Measurements from ENCODE around the gene MYH7B.

MYH7B gene

DNA sequence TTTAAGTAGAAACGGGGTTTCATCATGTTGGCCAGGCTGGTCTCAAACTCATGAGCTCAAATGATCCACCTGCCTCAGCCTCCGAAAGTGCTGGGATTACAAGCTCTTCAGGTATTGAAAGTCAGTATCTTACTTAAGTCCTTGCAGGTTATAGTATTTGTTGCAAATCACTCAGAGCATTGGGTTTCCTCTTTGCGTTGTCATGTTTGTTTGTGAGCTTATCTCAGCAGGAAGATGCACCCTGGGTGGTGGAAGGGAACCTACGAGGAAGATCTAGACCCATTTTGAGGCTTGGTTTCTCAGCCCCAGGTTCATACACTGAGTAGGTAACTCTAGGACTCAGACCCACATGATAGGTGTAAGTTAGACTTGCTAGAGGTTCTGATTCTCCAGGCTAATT, 18.6 kb downstream of the MYH7B start:
- no peak for DNase-seq (ENCODE audit: low read depth in 2 of 2, low spot score in 1 of 2)

DNA sequence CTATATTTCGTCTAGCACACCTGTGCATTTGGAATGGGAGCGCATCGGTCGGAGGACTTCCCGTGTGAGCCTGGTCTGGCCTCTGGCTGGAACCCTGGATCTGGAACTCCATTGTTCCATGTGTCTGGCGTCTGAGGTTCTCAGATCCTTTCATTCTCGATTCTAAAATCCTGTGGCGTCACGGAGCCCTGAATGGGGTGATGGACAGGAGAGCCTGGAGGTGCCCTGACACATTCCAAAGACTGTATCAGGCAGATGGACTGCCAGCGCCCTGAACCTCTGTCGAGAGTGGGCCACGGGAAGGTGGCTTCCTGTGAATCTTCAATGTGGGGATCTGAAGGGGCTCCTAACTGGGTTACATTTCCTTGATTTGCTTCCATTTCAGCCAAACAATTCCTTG, 20.6 kb downstream of the MYH7B start:
- DNase-seq (ENCODE audit: low read depth in 2 of 2, low spot score in 1 of 2): no peak

DNA sequence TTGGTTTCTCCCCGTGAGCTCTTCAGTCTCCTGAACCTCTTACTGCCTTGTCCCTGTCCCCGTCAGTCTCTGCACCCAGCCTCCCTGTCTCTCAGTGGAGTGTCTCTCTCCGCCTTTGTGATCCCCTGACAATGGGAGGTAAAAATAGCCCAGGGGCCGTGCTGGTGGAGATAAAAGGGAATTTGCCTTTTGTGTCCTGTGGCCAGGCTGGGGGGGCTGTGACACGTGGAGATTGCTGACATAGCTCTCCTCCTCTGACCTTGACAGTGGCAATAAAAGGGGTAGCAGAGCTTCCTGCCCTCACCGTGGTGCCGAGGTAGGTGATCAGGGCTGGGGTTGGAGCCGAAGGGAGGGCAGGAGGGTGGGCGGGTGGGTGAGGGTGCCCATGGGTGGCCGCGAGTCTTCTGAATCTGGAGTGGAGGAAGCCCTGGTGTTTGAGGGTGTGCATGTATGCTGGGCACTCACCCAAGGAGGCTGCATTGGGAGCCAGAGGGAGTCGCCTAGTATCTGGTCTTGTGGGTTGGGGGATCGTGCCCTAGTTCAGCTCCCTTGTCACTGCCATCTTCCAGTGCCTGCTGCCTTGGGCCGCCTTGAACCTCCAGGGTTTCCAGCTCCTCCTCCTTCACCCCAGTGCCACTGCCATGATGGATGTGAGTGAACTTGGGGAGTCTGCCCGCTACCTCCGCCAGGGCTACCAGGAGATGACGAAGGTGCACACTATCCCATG, 21.9 kb downstream of the MYH7B start:
- DNase-seq (ENCODE audit: low read depth in 2 of 2, low spot score in 1 of 2): no peak

DNA sequence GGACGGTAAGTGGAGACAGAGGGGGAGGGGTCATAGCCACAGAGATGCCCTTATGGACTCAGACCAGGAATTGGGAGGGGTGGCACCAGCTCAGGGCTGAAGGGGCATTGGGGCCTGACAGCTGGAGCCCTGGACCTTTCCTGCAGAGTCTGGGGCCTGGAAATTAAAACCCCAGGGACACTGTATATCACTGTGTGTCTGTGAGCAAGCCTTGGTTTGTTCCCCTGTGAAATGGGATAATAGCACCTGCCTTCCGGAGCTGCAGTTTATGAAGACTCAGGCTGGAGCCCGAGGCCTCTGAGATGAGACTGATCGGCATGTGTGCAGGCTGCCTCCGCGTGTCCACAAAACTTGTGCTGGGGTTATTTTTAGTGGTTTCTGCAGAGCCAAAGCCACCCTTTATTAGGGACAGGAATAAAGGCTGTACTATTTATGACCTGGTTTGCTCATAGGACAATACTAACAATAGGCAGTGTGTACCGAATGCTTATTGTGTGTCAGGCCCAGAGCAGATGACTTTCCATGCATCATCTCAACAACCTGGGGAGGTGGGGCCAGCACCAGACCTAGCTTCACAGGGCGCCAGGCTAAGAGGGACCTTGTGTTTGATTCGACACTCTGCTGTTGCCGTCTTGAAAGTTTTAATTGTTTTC, 22.6 kb downstream of the MYH7B start:
- no peak for DNase-seq (ENCODE audit: low read depth in 2 of 2, low spot score in 1 of 2)

DNA sequence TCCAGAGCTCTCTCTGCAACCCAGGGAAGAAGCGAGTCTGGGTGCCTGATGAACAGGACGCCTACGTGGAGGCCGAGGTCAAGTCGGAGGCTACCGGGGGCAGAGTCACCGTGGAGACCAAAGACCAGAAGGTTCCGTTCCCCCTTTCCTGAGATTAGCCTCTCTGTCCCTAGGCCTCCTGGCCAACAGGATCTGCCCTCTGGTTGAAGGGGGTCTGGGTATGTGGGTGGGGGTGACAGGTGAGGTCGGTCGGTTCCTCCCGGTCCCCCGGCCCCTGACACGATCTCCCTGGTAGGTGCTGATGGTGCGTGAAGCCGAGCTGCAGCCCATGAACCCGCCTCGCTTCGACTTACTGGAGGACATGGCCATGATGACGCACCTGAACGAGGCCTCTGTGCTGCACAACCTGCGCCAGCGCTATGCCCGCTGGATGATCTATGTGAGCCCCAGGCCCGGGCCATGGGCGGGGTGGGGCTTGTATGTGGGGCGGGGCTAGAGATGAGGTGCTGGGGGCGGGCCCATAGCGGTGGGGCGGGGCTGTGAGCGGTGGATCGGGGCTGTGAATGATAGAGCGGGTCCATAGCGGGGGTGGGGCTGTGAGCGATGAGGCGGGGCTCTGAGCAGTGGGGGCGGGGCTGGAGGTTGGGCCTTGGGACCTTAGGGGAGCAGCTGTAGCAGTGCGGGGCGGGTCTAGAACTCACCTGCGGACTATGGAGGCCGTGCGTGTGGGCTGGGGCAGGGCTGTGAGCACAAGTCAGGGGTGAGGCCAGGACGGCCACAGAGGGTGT, 23.9 kb downstream of the MYH7B start:
- DNase-seq (ENCODE audit: low read depth in 2 of 2, low spot score in 1 of 2): no peak

DNA sequence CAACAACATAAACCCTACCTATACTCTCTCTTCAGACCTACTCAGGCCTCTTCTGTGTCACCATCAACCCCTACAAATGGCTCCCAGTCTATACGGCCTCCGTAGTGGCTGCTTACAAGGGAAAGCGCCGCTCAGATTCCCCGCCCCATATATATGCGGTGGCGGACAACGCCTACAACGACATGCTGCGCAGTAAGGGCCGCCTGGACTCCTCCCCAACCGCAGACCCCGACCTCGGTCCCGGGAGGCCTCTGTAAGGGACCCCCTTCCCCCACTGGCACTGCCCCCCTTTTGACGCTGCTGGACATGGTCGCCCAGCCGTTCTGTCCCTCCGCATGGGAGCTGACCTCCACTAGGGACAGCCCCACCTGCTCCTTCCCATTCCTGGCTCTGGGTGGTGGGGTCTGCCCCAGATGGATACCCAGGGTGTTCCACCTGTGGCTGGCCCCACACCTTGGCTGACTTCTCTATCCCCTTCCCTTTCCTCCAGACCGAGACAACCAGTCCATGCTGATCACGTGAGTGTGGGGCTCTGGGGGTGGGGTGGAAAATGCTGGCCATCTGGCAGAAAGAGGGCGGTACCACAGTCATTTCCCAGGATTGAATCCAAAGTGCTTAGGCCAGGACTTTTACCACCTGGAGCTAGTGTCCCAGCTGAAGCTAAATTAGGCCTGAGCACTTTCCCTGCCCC, 25.0 kb downstream of the MYH7B start:
- no peak for DNase-seq (ENCODE audit: low read depth in 2 of 2, low spot score in 1 of 2)

DNA sequence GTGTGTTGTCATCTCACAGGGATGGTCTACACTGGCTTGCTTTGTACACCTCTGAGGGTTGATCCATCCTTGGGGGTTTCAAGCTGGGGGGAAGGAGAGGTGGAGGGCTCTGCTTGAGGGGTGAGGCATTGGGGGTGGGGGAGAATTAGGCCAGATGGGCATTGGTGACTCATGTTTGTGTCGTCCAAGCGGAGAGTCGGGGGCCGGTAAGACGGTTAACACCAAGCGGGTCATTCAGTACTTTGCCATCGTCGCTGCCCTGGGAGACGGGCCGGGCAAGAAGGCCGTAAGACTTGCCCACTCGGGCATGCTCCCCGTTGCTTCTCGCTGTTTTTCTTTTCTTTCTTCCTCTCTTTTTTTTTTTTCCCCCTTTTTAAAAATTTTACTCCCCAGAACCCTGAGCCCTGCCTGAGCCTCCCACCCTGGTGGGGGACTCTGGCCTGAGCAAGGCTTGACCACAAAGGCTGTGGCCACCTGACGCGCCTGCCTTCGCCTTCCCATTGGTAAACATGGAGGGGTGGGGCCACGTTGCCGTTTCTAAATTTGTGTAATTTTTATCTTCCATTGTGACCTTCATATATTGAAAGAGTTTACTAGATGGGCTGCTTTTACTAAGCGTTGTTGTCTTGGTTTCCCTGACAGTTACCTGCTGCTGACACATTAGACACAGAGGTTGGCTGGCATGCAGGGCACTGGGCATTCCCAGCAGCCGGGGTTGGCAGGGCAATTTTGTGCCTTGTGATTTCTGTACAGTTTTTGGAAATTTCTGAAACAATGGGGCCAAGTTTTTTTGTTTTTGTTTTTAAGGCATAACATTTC, 26.8 kb downstream of the MYH7B start:
- DNase-seq (ENCODE audit: low read depth in 2 of 2, low spot score in 1 of 2): no peak

DNA sequence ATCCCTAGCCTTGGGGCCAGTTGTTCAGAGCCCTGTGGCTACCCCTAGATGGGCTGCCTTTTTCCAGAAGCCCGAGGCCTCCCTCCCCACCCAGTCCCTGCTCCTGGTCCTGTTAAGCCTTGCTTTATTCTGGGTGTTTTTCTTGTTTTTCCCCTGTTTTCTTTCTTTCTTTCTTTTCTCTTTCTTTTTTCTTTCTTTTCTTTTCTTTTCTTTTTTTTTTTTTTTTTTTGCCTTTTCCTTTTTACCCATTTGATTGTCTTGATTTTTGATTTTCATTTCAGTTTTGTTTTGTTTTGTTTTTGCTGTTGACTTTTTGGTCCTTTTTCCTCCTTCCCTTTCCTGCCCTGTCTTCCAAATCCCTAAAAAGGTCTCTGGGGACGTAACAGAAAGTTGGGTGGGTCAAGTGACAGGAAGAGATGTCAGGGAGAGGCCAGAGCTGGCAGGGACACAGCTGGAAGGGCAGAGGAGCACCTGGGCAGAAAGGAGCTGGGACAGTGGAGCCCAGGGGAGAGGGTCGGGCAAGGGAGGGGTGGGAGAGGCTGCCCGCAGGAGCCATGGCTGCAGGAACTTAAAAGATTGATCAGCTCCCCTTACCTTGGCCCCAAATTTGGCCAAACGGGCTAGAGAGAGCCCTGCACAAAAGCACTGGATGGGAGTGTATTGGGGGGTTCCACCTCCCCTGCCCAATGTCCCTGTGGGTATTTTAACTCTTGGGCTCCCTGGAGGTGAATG, 27.6 kb downstream of the MYH7B start:
- no peak for DNase-seq (ENCODE audit: low read depth in 2 of 2, low spot score in 1 of 2)

DNA sequence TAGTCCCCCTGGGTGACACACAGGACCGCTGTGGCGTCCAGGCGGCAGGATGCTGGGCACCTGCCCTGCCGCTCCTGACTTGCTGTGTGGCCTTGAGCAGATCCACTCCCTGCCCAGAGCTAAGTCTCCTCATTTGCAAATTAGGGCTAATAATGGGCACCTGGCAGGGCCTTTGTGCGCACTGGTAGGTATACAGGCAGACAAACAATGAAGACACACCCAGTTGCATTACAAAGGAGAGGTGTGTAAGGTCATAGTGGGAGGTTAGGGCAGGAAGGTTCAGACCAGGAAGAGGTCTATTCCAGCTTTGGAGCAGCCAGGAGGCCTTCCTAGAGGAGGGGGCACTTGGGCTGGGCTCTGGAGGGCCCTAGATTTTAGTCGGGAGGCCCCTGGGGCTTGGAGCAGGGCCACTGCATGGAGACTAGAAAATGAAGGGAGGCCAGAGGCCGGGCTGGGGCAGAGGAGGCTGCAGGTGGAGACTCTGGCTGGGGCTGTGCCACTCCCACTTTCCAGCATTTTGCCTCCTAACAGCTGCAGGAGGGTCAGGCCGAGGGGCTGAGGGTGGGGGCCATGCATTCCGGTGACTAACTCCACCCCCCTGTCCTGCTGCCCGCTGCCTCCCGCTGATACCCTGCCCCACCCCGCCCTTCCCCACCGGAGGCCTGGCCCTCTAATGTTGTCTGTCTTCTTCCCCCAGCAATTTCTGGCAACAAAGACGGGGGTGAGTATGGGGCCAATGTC, 28.5 kb downstream of the MYH7B start:
- DNase-seq (ENCODE audit: low read depth in 2 of 2, low spot score in 1 of 2): no peak

DNA sequence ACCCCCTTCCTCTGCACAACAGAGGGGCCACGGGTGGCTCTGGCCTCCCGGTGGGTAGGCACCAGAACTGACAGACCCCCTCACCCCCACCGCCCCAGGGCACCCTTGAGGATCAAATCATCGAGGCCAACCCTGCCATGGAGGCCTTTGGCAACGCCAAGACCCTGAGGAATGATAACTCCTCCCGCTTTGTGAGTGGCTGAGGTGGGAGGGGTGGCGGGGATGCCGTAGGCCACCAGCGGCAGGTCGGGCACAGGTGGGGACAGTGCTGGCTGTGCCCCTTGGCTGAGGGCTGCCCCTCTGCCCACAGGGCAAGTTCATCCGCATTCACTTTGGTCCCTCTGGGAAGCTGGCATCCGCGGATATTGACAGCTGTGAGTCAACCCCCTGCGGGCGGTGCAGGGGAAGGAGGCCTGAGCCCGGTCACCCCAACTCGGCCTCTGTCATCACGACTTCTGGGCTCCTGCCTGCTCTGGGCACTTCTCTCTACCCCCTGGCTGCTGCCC, 29.1 kb downstream of the MYH7B start:
- no peak for DNase-seq (ENCODE audit: low read depth in 2 of 2, low spot score in 1 of 2)

DNA sequence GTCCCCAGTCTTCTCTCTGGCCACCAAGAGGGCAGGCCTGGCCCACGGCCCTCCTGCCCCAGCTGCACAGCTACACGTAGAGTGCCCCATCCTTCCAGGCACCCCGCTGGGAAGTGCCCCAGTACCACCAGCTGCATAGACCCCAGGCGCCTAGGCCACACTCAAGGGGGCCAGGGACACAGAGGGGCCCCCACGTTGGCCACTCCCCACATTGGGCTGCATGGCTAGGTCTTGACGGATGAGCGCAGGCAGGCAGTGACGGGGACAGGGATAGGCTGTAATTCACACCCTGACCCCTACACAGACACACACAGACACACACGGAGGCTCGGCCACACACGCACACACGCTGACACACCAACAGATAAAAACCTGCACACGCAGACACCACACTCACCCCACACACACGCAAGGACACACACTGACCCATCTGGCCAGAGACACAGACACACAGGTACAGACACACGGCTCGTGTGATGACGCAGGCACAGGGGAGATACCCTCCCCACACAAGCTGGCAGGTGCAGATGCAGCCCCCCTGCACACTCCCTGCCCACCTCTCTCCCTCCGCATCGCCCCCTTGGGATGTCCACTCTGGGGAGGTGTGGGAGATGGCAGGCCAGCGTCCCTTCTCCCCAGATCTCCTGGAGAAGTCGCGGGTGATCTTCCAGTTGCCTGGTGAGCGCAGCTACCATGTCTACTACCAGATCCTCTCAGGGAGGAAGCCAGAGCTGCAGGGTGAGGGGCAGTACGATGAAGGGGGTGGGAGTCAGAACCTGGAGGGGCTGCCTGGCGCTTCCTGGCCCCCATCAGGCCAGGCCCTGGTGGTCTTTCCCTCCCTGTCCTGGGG, 30.0 kb downstream of the MYH7B start:
- no peak for DNase-seq (ENCODE audit: low read depth in 2 of 2, low spot score in 1 of 2)

DNA sequence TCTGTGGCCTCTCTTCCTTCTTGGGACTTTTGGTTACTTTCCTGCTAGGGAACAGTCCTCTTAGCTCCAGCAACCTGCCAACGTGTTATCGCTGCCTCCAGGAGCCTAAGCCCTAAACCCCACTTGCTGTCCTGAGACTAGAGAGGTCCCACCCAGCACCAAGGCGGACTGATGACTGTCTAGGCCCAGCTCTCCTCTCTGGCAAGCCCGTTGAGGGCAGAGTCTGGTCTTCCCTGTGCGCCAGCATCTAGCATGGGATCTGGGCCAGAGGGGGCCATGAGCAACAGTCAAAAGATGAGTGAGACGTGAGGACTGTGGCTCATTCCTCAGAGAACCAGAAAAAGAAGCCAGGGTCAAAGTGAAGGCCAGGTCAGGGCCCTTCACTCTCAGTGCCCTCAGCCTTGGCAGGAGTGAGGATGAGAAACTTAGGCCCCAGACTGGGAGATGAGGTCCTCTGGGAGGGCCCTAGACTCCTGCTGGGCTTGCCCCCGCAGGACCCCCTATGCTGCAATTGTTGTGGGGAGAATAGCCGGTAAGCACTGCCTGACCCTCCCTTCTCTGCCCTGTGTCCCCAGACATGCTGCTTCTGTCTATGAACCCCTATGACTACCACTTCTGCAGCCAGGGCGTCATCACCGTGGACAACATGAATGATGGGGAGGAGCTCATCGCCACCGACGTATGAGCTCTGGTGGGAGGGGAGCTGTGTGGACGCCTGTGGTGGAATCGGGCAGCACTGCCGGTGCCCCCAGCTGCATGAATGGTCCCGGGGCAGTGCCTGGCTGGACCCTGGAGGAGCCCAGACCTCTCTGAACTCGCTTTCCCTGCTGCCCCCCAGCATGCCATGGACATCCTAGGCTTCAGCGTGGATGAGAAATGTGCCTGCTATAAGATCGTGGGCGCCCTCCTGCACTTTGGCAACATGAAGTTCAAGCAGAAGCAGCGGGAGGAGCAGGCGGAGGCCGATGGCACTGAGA, 30.9 kb downstream of the MYH7B start:
- no peak for DNase-seq (ENCODE audit: low read depth in 2 of 2, low spot score in 1 of 2)

DNA sequence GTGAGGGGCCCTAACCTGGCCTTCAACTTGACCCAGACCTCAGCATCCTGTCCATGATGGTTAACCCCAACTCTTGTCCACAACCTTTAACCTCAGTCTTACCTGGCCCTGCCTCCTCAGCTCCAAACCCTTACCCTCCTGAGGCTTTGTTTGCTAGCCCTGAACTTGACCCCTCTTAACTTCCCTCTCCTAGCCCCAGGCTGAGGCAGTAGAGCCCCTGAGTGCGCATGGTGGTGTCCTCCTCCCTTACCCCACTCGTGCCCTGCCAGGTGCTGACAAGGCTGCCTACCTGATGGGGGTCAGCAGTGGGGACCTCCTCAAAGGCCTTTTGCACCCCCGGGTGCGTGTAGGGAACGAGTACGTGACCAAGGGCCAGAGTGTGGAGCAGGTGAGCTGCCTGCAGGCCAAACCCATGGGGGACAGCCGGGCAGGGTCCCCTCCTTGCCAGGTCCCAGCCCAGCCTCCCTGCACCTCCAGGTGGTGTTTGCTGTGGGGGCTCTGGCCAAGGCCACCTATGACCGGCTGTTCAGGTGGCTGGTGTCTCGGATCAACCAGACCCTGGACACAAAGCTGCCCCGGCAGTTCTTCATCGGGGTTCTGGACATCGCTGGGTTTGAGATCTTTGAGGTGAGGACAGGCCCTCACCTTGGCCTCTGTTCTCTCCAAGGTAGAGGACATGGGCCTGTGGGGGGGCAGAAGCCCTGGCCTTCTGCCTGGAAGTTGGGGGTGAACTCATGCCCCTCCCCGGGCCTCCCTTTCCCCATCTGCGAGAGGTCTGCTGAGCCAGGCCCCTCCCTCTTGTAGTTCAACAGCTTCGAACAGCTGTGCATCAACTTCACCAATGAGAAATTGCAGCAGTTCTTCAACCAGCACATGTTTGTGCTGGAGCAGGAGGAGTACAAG, 31.9 kb downstream of the MYH7B start:
- DNase-seq (ENCODE audit: low read depth in 2 of 2, low spot score in 1 of 2): no peak

DNA sequence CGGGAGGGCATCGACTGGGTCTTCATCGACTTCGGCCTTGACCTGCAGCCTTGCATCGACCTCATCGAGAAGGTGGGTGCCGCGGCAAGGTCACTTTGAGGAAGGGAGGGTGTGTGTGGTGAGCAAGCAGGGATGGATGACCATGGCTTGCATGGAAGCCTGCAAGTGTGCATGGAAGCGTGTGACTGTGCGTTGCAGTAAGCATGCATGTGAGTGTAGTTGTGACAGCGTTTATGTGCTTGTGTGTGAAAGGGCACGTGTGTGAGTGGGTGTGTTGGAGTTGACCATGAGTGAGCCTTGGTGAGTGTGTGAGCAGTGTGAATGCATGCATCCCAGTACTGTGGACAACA, 32.5 kb downstream of the MYH7B start:
- DNase-seq (ENCODE audit: low read depth in 2 of 2, low spot score in 1 of 2): no peak

DNA sequence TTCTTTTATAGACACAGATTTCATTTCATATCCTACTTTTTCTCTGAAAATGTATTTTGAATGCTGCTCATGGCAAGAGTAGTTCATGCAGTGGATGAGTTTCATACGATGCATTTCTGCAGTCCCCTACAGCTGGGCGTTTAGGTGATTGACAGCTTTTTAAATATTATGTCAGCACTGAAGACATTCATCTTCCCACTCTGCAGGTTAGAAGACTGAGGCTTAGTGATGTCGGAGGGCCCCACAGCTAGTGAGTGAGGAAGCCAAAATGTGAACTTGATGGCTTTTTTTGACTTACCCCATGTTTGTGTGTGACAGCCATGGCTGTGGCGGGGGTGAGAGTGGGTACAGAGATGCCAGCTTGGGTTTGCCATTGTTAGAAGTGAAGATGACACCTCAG, 33.5 kb downstream of the MYH7B start:
- DNase-seq (ENCODE audit: low read depth in 2 of 2, low spot score in 1 of 2): no peak

DNA sequence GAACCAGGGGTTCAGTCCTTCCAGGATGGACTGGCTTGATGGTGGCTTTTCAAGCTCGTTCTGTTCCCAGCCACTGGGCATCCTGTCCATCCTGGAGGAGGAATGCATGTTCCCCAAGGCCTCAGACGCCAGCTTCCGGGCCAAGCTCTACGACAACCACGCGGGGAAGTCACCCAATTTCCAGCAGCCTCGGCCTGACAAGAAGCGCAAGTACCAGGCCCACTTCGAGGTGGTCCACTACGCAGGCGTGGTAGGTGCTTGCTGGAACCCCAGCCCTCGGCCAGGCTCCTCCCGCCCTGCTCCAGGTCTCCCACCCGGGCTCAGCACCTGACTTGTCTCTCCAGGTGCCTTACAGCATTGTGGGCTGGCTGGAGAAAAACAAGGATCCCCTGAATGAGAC, 34.0 kb downstream of the MYH7B start:
- no peak for DNase-seq (ENCODE audit: low read depth in 2 of 2, low spot score in 1 of 2)

Data from stimulated activated CD8-positive, alpha-beta memory T cell treated with anti-CD3 and anti-CD28 coated beads, Interleukin-4, amount 100 ng/mL, for 1 hour (primary cell).